GM18873 (cell line): ENCODE measurements around the gene PIP5K1B.
"Not testable (repeated sequence)": the region's sequence is repeated elsewhere in the genome, so short reads cannot be mapped to it uniquely, and the experiment has no call there.

Source experiments
- ATAC-seq: cut with Tn5 transposase; IDR thresholded peaks from one replicate; pipeline ENCODE4 v1.9.1; 2021; ENCODE audit warnings: mild to moderate bottlenecking, moderate library complexity, moderate number of reproducible peaks; ENCODE audit not compliant: unreplicated experiment, low FRiP score

Gene PIP5K1B

DNA sequence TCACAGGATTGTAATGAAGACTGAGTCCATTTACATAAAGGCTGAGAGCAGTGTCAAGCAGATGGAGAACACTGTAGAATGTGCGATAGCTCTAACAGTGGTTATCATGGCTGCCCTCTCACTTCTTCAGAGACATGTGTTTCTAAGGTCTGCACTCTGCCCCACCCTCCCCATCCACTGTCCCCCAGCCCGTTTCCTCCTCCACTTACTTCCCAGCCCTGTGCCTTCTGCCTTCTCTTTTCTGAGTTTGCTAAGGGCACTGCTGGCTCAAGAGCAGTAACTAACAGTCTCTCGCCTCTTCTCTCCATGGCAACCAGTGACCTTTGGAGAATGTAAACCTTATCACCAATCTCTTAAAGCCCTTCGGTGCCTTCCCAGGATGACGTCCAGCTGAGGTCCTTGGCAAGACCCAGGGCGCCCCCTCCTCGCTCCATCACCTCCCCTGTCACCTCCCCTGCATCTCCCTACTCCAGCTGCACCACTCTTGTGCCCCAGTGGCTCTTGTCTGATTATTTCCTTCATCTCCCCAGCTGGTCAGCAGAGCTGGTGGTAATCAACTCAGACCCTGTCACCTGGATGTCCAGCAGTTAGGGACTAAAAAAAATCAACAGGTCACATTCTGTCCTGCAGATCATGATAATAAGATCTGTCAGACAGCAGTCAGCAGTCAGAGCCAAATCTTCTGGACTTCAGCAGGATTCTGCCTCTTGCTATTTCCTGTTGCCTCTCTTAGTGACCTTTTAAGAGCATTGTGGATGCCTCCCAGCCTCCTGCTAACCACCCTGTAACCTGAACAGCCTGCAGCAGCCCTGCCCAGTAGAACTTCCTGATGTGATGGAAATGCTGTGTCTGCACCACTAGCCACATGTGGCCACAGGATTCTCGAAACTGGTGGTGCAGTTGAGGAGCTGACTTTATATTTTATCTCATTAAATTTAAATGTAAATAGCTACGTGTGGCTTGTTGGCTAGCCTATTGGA lies 339.5 kb downstream of the PIP5K1B start:
- no peak for ATAC-seq

DNA sequence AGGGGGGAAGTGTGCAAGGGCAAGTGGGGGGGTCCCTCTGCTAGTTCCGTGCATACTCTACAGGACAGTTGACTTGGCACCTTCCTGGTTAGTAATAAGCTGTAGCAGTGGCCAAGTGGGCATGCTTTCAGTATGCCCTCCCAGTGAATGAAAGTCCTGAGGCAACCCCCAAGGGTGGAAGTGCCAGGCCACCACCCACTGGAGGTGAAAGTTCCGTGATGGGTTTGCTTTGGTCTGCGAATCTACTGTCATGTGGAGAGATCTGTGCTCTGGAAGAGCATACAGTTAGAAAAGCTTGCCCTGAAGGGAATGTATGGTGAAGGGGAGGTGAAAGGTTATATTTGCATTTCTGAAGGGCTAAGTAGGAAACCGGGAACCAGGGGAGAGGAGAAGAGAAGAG lies 340.8 kb downstream of the PIP5K1B start:
- ATAC-seq, result no peak

DNA sequence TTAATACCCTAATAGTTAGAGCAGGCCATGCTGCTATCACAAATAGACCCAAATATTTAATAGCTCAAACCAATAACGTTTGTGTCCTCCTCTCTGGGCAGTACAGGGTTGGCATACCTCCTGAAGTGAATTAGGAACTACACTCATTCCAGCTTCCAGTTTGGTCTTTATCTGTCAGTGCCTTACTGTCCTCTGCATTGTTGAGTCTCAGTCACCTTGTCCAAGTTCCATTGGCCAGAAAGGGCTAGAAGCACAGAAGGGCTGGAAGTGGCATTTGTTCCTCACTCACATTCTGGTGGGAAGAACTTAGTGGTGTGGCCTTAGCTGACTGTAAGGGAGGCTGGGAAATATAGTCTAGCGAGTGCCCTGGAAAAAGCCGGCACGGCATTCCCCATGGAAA lies 341.7 kb downstream of the PIP5K1B start:
- ATAC-seq, result no peak

DNA sequence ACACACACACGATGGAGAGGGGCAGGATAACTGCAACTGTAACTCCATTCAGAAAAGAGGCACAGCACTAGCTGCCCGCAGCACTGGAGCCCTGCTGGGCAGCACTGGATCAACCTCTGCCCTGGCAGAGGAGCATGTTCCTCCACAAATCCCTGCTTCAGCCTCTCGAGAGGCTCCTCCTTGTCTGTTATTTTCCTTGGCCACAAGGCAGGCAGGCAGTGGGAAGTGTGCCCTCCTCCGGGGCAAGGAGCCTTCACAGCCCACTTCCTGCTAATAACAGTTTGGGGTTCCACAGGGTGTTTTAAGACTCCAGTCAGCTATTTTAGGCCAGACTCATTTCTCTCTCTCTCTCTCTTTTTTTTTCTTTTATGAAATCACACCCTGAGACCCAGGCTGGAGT lies 342.3 kb downstream of the PIP5K1B start:
- no peak for ATAC-seq

DNA sequence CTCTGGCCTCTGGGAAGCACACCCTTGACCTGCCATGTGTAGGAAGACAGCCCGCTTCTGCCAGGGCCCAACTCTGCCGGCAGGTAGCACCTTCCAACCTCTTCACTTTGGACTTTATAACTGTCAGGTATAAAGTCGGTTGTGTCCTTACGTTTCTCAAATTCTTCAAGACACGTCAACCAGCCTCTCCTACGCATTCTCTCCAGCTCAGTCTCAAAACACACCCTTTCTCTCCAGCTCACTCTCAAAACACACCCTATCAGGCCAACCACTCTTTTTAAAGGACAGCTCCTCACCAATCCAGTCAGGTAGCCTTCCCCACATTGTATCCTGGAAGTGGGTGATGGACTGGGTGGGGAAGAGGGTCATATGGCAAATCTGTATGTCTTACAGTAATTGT lies 344.1 kb downstream of the PIP5K1B start:
- no peak for ATAC-seq

DNA sequence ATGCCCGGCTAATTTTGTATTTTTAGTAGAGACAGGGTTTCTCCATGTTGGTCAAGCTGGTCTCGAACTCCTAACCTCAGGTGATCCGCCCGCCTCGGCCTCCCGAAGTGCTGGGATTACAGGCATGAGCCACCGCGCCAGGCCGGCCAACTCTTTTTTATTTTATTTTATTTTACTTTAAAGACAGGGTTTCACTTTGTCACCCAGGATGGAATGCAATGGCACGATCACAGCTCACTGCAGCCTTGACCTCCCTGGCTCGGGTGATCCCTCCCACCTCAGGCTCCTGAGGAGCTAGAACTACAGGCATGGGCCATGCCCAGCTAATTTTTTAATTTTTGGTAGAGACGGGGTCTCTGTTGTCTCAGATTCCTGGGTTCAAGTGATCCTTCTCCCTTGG lies 345.9 kb downstream of the PIP5K1B start:
- not testable (repeated sequence) for ATAC-seq

DNA sequence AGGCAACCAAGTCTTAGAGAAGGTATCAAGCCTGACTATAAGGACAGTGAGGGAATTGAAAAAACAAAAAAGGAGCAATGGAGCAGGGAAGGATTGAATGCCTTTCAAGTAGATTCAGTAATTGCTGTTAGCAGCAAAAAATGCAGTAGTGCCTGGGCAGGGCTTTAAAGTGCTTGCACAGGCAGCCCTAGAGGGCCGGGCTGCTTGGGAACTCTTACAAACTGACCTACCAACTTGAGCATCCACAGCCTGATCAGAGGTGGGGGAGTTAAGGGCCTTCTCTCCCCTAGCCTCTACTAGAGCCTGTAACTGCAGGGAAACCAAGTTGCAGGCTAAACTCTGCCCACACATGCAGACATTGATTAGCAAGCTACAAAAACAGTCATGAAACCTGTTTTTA lies 349.9 kb downstream of the PIP5K1B start:
- no peak for ATAC-seq

DNA sequence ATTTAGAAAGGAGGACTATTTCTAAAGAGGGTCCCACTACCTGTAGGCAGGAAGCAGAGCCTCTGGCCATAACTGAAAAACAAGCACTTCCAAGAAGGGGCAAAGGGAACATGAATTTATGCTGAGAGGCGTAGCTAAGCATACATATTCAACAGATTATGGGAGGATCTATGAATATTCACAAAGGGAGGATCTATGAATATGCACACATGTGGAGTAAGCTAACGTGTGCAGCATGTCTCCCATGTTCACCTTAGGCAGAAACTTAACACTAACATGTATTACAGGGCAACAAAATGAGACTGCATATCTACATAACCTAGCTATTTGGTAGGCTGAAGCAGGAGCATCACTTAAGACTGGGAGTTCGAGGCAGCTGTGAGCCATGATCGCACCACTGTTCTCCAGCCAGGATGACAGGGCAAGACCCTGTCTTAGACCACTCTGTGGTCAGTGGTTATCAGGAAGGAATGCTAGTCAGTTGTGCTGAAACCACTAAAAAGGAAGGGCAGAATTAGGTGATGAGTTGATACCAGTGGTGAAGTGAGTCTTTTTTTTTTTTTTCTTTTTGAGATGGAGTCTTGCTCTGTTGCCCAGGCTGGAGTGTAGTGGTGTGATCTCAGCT lies 351.3 kb downstream of the PIP5K1B start:
- no peak for ATAC-seq

DNA sequence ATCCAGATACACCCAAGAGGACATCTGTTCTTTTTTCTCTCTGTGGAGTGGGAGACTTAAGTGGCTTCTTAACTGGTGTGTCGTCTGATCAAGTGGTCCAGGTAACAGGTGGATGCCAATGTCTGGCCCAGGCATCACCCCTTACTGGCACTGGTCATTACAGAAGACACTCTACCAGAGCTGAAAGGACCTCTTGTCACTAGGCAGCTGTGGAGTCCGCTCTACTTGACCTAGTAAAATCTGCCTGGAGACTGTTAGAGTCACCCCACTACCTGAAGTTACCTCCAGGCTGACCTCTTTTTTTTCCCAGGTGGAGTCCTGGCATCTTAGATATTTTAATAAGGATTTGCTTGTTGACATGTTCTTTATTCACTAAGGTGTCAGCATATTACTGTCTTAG lies 353.1 kb downstream of the PIP5K1B start:
- no peak for ATAC-seq
